Measurements from ENCODE around the gene GMCL2. TPM values are rescaled to one million over a fixed set of nuclear protein-coding genes. Genes with fewer than 3 reads are reported as not detected.

Gene GMCL2
- total RNA-seq, 1 experiment from 2014 or later: not detected

DNA sequence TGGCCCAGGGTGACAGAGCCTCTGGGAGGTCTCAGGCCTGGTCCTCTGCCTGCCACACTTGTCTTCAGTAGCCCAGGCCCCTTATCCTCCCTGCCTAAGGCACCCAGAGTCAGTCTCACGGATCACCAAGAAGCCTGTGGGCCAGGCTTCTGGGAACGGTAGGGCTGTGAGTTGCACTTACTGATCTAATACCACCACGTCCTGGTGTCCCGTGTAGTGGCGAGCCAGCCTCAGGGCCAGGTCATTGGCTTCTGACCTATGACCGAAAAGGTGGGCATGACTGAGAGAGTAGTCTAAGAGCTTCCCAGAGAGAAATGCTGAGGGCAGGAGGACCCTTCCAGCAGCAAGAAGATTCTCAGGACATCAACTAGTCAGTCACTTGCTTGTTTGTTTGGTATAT lies 38.0 kb upstream of the GMCL2 start:
- peak overlapping the region; percentile 45 for H3K27ac Mint-ChIP-seq (ENCODE audit: unreplicated experiment)
- TF ChIP-seq, protein P1, sequence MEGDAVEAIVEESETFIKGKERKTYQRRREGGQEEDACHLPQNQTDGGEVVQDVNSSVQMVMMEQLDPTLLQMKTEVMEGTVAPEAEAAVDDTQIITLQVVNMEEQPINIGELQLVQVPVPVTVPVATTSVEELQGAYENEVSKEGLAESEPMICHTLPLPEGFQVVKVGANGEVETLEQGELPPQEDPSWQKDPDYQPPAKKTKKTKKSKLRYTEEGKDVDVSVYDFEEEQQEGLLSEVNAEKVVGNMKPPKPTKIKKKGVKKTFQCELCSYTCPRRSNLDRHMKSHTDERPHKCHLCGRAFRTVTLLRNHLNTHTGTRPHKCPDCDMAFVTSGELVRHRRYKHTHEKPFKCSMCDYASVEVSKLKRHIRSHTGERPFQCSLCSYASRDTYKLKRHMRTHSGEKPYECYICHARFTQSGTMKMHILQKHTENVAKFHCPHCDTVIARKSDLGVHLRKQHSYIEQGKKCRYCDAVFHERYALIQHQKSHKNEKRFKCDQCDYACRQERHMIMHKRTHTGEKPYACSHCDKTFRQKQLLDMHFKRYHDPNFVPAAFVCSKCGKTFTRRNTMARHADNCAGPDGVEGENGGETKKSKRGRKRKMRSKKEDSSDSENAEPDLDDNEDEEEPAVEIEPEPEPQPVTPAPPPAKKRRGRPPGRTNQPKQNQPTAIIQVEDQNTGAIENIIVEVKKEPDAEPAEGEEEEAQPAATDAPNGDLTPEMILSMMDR (IDR thresholded peaks at IDR 0.05; ENCODE audit: insufficient read depth in 1 of 2, low read depth in 1 of 2, low read length in 1 of 2, severe bottlenecking in 1 of 2, unreplicated experiment in 1 of 2): no peak
- no peak for DNase-seq
- H3K36me3 ChIP-seq (ENCODE audit: control insufficient read depth, insufficient read depth, low read length): peaks cover 4% of the 10 kb centered on the region
- H3K4me1 ChIP-seq: peaks cover 25% of the 10 kb centered on the region
- H3K4me3 ChIP-seq (ENCODE audit: low read depth, low read length): no peak overlapping the region
- no peaks in the 10 kb centered on the region for H3K27me3 Mint-ChIP-seq (ENCODE audit: insufficient read depth, unreplicated experiment)
- POLR2A ChIA-PET: no interaction called here
- no TSS peak for BruUV-seq (replicated peaks)
- H3K4me3 Mint-ChIP-seq (ENCODE audit: unreplicated experiment): no peak overlapping the region
- no peaks in the 10 kb centered on the region for H3K9me3 Mint-ChIP-seq (ENCODE audit: unreplicated experiment)
- intact Hi-C loops (cut with micrococcal nuclease; ENCODE audit: unreplicated experiment): no loop called here
- H3K4me1 Mint-ChIP-seq (ENCODE audit: low read depth, unreplicated experiment): peaks cover 24% of the 10 kb centered on the region
- H3K36me3 Mint-ChIP-seq (ENCODE audit: insufficient read depth, unreplicated experiment): peaks cover 85% of the 10 kb centered on the region
- H3K27me3 ChIP-seq (replicated peaks; ENCODE audit: control insufficient read depth, insufficient read depth, low read length): no peaks in the 10 kb centered on the region
- H3K9me3 ChIP-seq: no peaks in the 10 kb centered on the region
- CTCF ChIA-PET: no interaction called here

DNA sequence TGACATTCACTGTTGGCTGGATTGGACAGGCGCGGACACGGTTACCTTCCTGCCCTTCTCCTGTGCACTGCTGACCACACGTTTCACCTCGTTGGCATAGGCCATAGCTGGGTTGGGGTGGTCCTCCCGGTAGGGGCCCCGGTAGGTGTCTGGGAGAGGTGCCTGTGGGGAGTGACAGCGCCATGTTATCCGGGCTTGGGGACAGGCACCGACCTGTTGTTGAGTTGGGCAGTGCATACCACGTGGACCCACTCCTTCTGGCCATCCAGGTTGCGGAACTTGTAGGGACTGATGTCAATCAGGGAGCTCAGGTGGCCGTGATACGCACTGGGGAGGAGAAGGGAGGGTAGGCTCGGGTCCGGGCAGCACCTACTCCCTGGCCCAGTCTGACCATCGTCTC lies 37.2 kb upstream of the GMCL2 start:
- peaks cover 22% of the 10 kb centered on the region for H3K4me1 Mint-ChIP-seq (ENCODE audit: low read depth, unreplicated experiment)
- no peak overlapping the region for H3K4me3 ChIP-seq (ENCODE audit: low read depth, low read length)
- H3K9me3 ChIP-seq: no peaks in the 10 kb centered on the region
- H3K9me3 Mint-ChIP-seq (ENCODE audit: unreplicated experiment): no peaks in the 10 kb centered on the region
- peaks cover 25% of the 10 kb centered on the region for H3K4me1 ChIP-seq
- peaks cover 83% of the 10 kb centered on the region for H3K36me3 Mint-ChIP-seq (ENCODE audit: insufficient read depth, unreplicated experiment)
- TF ChIP-seq, protein P1 (IDR thresholded peaks at IDR 0.05; ENCODE audit: insufficient read depth in 1 of 2, low read depth in 1 of 2, low read length in 1 of 2, severe bottlenecking in 1 of 2, unreplicated experiment in 1 of 2): no peak
- H3K27me3 ChIP-seq (replicated peaks; ENCODE audit: control insufficient read depth, insufficient read depth, low read length): no peaks in the 10 kb centered on the region
- H3K4me3 Mint-ChIP-seq (ENCODE audit: unreplicated experiment): no peak overlapping the region
- H3K27me3 Mint-ChIP-seq (ENCODE audit: insufficient read depth, unreplicated experiment): no peaks in the 10 kb centered on the region
- H3K27ac Mint-ChIP-seq (ENCODE audit: unreplicated experiment): no peak overlapping the region
- BruUV-seq (replicated peaks): no TSS peak
- POLR2A ChIA-PET: no interaction called here
- DNase-seq: no peak
- H3K36me3 ChIP-seq (ENCODE audit: control insufficient read depth, insufficient read depth, low read length): peaks cover 3% of the 10 kb centered on the region
- intact Hi-C loops (cut with micrococcal nuclease; ENCODE audit: unreplicated experiment): no loop called here
- CTCF ChIA-PET: no interaction called here

DNA sequence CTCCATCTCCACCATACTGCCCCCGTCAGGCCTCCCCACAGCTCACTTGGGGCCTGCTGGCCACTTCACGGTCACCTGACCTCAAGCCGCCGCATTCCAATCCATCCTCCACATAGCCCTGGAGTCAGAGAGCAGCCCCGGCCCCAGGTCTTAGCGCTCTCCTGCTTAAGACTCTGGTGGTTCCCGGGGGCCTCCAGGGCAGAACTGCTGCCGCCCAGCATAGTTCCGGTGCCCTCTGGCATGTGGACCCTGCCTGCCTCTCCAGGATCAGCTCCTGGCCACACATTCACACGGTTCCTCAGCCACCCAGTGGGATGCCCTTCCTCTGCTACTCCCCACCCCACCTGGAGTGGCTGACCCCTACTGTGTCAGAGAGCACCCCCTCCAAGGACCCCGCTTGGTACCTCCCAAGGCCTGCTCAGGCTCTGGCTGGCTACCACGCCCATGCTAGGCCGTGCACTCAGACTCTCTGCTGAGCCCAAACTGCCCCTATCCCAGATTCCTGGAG lies 36.7 kb upstream of the GMCL2 start:
- peaks cover 3% of the 10 kb centered on the region for H3K36me3 ChIP-seq (ENCODE audit: control insufficient read depth, insufficient read depth, low read length)
- H3K9me3 ChIP-seq: no peaks in the 10 kb centered on the region
- H3K4me1 Mint-ChIP-seq (ENCODE audit: low read depth, unreplicated experiment): peaks cover 19% of the 10 kb centered on the region
- ChIA-PET POLR2A (no interaction called here), CTCF (no interaction called here)
- H3K27me3 Mint-ChIP-seq (ENCODE audit: insufficient read depth, unreplicated experiment): no peaks in the 10 kb centered on the region
- peaks cover 25% of the 10 kb centered on the region for H3K4me1 ChIP-seq
- no peak overlapping the region for H3K4me3 ChIP-seq (ENCODE audit: low read depth, low read length)
- peaks cover 83% of the 10 kb centered on the region for H3K36me3 Mint-ChIP-seq (ENCODE audit: insufficient read depth, unreplicated experiment)
- intact Hi-C loops (cut with micrococcal nuclease; ENCODE audit: unreplicated experiment): no loop called here
- H3K27me3 ChIP-seq (replicated peaks; ENCODE audit: control insufficient read depth, insufficient read depth, low read length): no peaks in the 10 kb centered on the region
- no peaks in the 10 kb centered on the region for H3K9me3 Mint-ChIP-seq (ENCODE audit: unreplicated experiment)
- DNase-seq: no peak
- BruUV-seq (replicated peaks): no TSS peak
- TF ChIP-seq, protein P1 (IDR thresholded peaks at IDR 0.05; ENCODE audit: insufficient read depth in 1 of 2, low read depth in 1 of 2, low read length in 1 of 2, severe bottlenecking in 1 of 2, unreplicated experiment in 1 of 2): no peak
- H3K27ac Mint-ChIP-seq (ENCODE audit: unreplicated experiment): peak overlapping the region; percentile 30
- no peak overlapping the region for H3K4me3 Mint-ChIP-seq (ENCODE audit: unreplicated experiment)
